ENCODE measurements around the gene COLGALT1. TPM values are rescaled to one million over a fixed set of nuclear protein-coding genes. Genes with fewer than 3 reads are reported as not detected.

The COLGALT1 gene
- total RNA-seq, 1 donor from 2014 or later = 80.3 TPM

- ChIA-PET POLR2A (no interaction called here), CTCF (no interaction called here)
- TF ChIP-seq CTCF (IDR thresholded peaks at IDR 0.05) = no peak
- DNase-seq = no peak
- Mint-ChIP-seq H3K4me1 (peaks cover 15% of the 10 kb centered on the region), H3K4me3 (no peak overlapping the region), H3K27ac (no peak overlapping the region), H3K27me3 (peaks cover 30% of the 10 kb centered on the region), H3K36me3 (ENCODE audit: low read depth) (no peaks in the 10 kb centered on the region), H3K9me3 (no peaks in the 10 kb centered on the region)
- no peak for ATAC-seq (ENCODE audit: low read depth)
- intact Hi-C loops (cut with micrococcal nuclease) = no loop called here
Observed at GRCh38 chr19:17601683-17602082, 46.2 kb downstream of the COLGALT1 start.

DNA sequence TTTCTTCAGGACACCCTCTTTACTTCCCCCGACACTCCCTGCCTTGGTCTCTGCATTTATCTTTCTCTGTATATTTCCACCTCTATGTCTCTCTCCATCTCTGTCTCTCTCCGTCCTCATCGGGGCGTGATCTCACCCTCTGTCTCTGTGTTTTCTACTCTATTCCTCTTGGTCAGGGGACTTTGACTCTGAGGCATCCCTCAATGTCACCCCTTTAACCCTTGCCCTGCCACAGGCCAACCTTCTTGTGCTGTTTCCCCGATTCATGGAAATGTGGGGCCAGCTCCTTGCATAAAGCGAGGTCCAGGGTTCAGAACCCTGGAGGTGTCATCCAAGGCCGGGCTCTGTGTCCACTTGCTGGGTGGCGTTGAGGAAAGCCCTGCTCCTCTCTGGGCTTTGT is 46.8 kb downstream of the COLGALT1 start:
- ATAC-seq (ENCODE audit: low read depth) (no peak), DNase-seq (no peak)
- ChIA-PET CTCF (no interaction called here), POLR2A (no interaction called here)
- Mint-ChIP-seq H3K27ac (no peak overlapping the region), H3K4me3 (no peak overlapping the region), H3K27me3 (peaks cover 30% of the 10 kb centered on the region), H3K36me3 (ENCODE audit: low read depth) (no peaks in the 10 kb centered on the region), H3K4me1 (peaks cover 18% of the 10 kb centered on the region), H3K9me3 (no peaks in the 10 kb centered on the region)
- TF ChIP-seq CTCF (IDR thresholded peaks at IDR 0.05) = no peak
- intact Hi-C loops (cut with micrococcal nuclease) = no loop called here

- POLR2A ChIA-PET = no interaction called here
- no peak overlapping the region for H3K27ac Mint-ChIP-seq
Observed at GRCh38 chr19:17602872-17603510, 47.5 kb downstream of the COLGALT1 start.

GRCh38 chr19:17604372-17605025 is 49.0 kb downstream of the COLGALT1 start:
- H3K27ac Mint-ChIP-seq = no peak overlapping the region

More at GRCh38 chr19:17602872-17603510, 47.5 kb downstream of the COLGALT1 start:
- Mint-ChIP-seq H3K4me3 (no peak overlapping the region), H3K4me1 (peaks cover 18% of the 10 kb centered on the region), H3K9me3 (no peaks in the 10 kb centered on the region), H3K36me3 (ENCODE audit: low read depth) (no peaks in the 10 kb centered on the region), H3K27me3 (peaks cover 30% of the 10 kb centered on the region)
- no peak for TF ChIP-seq CTCF (IDR thresholded peaks at IDR 0.05)
- CTCF ChIA-PET = no interaction called here
- no peak for ATAC-seq (ENCODE audit: low read depth)
- intact Hi-C loops (cut with micrococcal nuclease) = no loop called here
- DNase-seq = no peak

More at GRCh38 chr19:17604372-17605025, 49.0 kb downstream of the COLGALT1 start:
- POLR2A ChIA-PET = interaction anchor here (0.6 to 2.4 kb wide), 2 partner anchors 299 to 328 kb away, joined by 6 to 8 read pairs; partner anchors contain the start of gene CCDC124
- peaks cover 15% of the 10 kb centered on the region for H3K4me1 Mint-ChIP-seq
- no peak for TF ChIP-seq CTCF (IDR thresholded peaks at IDR 0.05)
- no peak for DNase-seq
- peaks cover 31% of the 10 kb centered on the region for H3K27me3 Mint-ChIP-seq
- CTCF ChIA-PET = interaction anchor here (1.1 to 1.5 kb wide), 2 partner anchors 162 to 163 kb away, joined by 3 read pairs; no protein-coding TSS in a partner anchor
- H3K9me3 Mint-ChIP-seq = no peaks in the 10 kb centered on the region
- intact Hi-C loops (cut with micrococcal nuclease) = no loop called here
- no peak overlapping the region for H3K4me3 Mint-ChIP-seq
- ATAC-seq (ENCODE audit: low read depth) = no peak
- H3K36me3 Mint-ChIP-seq (ENCODE audit: low read depth) = no peaks in the 10 kb centered on the region

All from activated B cell treated with CpG ODN at 0.5 μM for 24 hours (primary cell).